ENCODE measurements around the gene TTLL13. TPM values are rescaled to one million over a fixed set of nuclear protein-coding genes. Genes with fewer than 3 reads are reported as not detected.

The TTLL13 gene
- total and polyA plus RNA-seq, 9 of the 15 experiments (the other 6 are each of a cell fraction or from before 2014, with no cell fraction given) = 0.05 to 0.24 (median 0.11) TPM; not detected in 1

- WGBS (ENCODE audit: insufficient coverage, low coverage, missing lambda C conversion rate) = 75% methylated on average over 12 of the region's 13 CpGs
- FAIRE-seq (no peak), ATAC-seq (no peak), DNase-seq (ENCODE audit: extremely low read depth in 1 of 4, low spot score in 3 of 4) (no peak)
- no peaks in the 10 kb centered on the region for H3K9me3 ChIP-seq (replicated peaks; ENCODE audit: control insufficient read depth, insufficient read depth, low read depth, low read length)
- H3K9me1 ChIP-seq (ENCODE audit: control insufficient read depth, insufficient read depth, low read length) = no peaks in the 10 kb centered on the region
- in situ Hi-C loops (cut with MboI) = loop anchor here (10.0 kb wide), 1 partner anchor 447 kb away; no protein-coding TSS in a partner anchor
- peaks cover 7 to 43% of the 10 kb centered on the region in 2 experiments; a peak in 3 of 5 replicates for H3K4me1 ChIP-seq (replicated peaks in 1 of 2; ENCODE audit: control insufficient read depth in 2 of 2, insufficient read depth in 2 of 2, low read length in 2 of 2)
- 0 out of 2 replicates have a peak, but pooled peaks cover 4% of the 10 kb centered on the region for H4K20me1 ChIP-seq (replicated peaks; ENCODE audit: control insufficient read depth, insufficient read depth, low read length)
- H2AFZ ChIP-seq (ENCODE audit: low read depth, low read length) = no peak overlapping the region
- ChIA-PET POLR2A (interaction anchor here (0.6 to 2.0 kb wide), 7 partner anchors 8 to 547 kb away, joined by 3 to 15 read pairs (median 3); partner anchors contain the start of gene SEMA4B), CTCF (ENCODE audit: low intra/inter-chr PET ratio) (interaction anchor here (0.7 to 1.4 kb wide), 2 partner anchors 89 to 463 kb away, joined by 3 to 4 read pairs; no protein-coding TSS in a partner anchor)
- H3K9ac ChIP-seq (ENCODE audit: insufficient read depth in 1 of 2, low read depth in 2 of 2, low read length in 2 of 2) = peak overlapping the region; percentile 79 to 93
- no peaks in the 10 kb centered on the region for H3K27me3 ChIP-seq (ENCODE audit: control insufficient read depth in 2 of 2, insufficient read depth in 2 of 2, low read length in 2 of 2)
- H3K79me2 ChIP-seq (ENCODE audit: control insufficient read depth, insufficient read depth, low read length) = peaks cover 32% of the 10 kb centered on the region
- H3K27ac ChIP-seq (ENCODE audit: extremely low read depth, low read depth, low read length) = peak overlapping the region; percentile 83
- intact Hi-C loops (cut with micrococcal nuclease) = loop anchor here (5.0 kb wide), 1 partner anchor 55 kb away; no protein-coding TSS in a partner anchor
- peak overlapping the region; percentile 94 for H3K4me2 ChIP-seq (ENCODE audit: insufficient read depth, low read length)
- peaks cover 56% of the 10 kb centered on the region for H3K36me3 ChIP-seq (ENCODE audit: control insufficient read depth, insufficient read depth, low read length)
- no TSS peak for BruUV-seq (replicated peaks)
- peak overlapping the region; percentile 78 for H3K4me3 ChIP-seq
- no peak for TF ChIP-seq HMG20B (CRISPR knock-in tag; IDR thresholded peaks at IDR 0.05)
- TF ChIP-seq GTF2B (IDR thresholded peaks at IDR 0.05; ENCODE audit: extremely low read depth, insufficient read length) = no peak
- TF ChIP-seq WHSC1 (IDR thresholded peaks at IDR 0.05; ENCODE audit: low read length) = peak; percentile 39
- no peak for TF ChIP-seq EP400 (IDR thresholded peaks at IDR 0.05)
- no peak for TF ChIP-seq NUFIP1 (IDR thresholded peaks at IDR 0.05; ENCODE audit: partially characterized antibody)
- TF ChIP-seq E2F3 (CRISPR knock-in tag; IDR thresholded peaks at IDR 0.05) = no peak
- no peak for TF ChIP-seq HNRNPK (IDR thresholded peaks at IDR 0.05; ENCODE audit: low read depth, low read length, poor library complexity, severe bottlenecking)
- no peak for TF ChIP-seq HDAC6 (IDR thresholded peaks at IDR 0.05; ENCODE audit: low read depth, low read length)
- peak; percentile 7; the same call in 1 of the 2 replicates for TF ChIP-seq NFIC (IDR thresholded peaks at IDR 0.05)
- TF ChIP-seq, protein P1, sequence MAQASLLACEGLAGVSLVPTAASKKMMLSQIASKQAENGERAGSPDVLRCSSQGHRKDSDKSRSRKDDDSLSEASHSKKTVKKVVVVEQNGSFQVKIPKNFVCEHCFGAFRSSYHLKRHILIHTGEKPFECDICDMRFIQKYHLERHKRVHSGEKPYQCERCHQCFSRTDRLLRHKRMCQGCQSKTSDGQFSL (CRISPR knock-in tag; IDR thresholded peaks at IDR 0.05) = no peak
- TF ChIP-seq, protein P1 (tag; IDR thresholded peaks at IDR 0.05) = no peak
- no peak for TF ChIP-seq CBX1 (IDR thresholded peaks at IDR 0.05; ENCODE audit: low read depth)
- peak; percentile 48; the same call in 1 of the 2 replicates for TF ChIP-seq ZBTB33 (CRISPR knock-in tag; IDR thresholded peaks at IDR 0.05)
- TF ChIP-seq, protein P2, sequence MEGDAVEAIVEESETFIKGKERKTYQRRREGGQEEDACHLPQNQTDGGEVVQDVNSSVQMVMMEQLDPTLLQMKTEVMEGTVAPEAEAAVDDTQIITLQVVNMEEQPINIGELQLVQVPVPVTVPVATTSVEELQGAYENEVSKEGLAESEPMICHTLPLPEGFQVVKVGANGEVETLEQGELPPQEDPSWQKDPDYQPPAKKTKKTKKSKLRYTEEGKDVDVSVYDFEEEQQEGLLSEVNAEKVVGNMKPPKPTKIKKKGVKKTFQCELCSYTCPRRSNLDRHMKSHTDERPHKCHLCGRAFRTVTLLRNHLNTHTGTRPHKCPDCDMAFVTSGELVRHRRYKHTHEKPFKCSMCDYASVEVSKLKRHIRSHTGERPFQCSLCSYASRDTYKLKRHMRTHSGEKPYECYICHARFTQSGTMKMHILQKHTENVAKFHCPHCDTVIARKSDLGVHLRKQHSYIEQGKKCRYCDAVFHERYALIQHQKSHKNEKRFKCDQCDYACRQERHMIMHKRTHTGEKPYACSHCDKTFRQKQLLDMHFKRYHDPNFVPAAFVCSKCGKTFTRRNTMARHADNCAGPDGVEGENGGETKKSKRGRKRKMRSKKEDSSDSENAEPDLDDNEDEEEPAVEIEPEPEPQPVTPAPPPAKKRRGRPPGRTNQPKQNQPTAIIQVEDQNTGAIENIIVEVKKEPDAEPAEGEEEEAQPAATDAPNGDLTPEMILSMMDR (IDR thresholded peaks at IDR 0.05 in 2 of 3, conservative IDR thresholded peaks at IDR 0.05 in 1 of 3; ENCODE audit: insufficient read depth in 2 of 3, low read depth in 1 of 3, low read length in 3 of 3) = no peak
- no peak for TF ChIP-seq CHCHD3 (CRISPR knock-in tag; IDR thresholded peaks at IDR 0.05)
- TF ChIP-seq MAFG (tag; conservative IDR thresholded peaks at IDR 0.05) = no peak
- TF ChIP-seq CBX5 (IDR thresholded peaks at IDR 0.05; ENCODE audit: borderline replicate concordance, low read depth) = no peak
Measured at GRCh38 chr15:90232196-90232595, 17.2 kb upstream of the TTLL13 start.

Measured in K562 (cell line).